ENCODE measurements around the gene F12.

The F12 gene

DNA sequence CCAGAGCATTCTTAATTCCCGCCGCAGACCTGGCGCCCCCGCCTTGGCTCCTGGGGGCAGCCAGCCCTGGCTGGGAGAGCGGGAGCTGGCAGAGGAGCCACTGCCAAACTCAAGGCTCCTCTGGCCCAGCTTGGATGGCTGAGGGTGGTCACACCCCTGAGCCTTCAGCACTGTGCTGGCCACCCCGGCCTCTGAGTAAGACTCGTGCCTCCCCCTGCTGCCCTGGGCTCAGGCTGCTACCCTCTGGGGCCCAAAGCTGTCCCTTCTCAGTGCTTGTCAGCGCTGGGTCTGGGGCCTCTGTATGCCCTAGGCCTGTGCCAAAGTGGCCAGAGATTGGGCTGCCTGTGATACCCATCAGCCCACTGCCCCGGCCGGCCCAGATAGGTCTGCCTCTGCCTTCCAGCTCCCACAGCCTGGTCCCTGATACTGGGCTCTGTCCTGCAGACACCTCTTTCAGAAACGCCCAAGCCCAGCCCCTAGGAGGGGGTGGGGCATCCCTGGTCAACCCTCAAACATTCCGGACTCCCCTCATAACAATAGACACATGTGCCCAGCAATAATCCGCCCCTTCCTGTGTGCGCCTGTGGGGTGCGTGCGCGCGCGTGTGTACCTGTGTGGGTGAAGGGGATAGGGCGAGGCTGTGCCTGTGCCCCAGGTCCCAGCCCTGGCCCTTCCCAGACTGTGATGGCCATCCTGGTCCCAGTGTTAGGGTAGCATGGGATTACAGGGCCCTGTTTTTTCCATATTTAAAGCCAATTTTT, 32.9 kb upstream of the F12 start:
- H3K27me3 Mint-ChIP-seq: no peaks in the 10 kb centered on the region
- no peak overlapping the region for H3K4me3 Mint-ChIP-seq
- H3K27ac Mint-ChIP-seq: peak overlapping the region; percentile 41 to 94
- no peak for ATAC-seq (replicated peaks)
- peaks cover 74% of the 10 kb centered on the region for H3K36me3 Mint-ChIP-seq (ENCODE audit: insufficient read depth)
- DNase-seq: no peak
- H3K9me3 Mint-ChIP-seq: no peaks in the 10 kb centered on the region
- H3K4me1 Mint-ChIP-seq (ENCODE audit: low read depth in 2 of 2): peaks cover 39 to 45% of the 10 kb centered on the region in 2 donors

DNA sequence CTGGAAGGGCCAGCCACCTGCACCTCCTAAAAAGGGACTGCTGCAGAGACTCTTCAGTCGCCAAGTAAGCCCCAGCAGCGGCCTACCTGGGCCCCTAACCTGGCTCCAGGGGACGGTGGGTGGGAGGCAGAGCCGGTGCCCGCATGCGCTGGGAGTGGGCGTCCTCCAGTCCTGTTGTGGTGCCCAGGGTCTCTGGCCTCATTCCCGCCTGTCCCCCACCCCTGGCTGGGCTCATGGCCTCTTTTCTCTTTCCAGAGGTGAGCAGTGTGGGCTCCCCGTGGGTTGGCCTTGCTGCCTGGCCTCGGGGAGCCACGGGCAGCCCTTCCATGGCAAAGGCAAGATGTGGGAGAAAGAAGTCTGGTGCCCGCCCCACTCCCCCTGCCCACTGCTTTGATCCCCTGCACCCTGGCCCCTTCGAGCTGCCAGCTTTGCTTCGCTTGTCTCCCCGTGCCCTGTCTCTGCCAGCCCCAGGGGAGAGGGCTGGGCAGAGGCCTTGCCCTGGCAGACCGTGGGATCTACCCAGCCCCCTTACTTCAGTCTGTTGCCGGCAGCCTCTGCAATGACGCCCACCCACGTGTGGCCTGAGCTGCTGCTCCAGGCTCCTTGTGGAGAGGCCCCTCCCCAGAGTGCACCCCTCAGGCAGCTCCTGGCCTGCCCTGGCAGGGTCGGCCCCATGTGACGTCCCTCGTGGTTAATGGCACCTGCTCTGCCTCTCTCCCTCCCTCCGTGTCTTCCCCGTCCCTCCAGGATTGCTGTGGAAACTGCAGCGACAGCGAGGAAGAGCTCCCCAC, 31.8 kb upstream of the F12 start:
- Mint-ChIP-seq H3K27ac (peak overlapping the region; percentile 87 to 94), H3K4me1 (ENCODE audit: low read depth in 2 of 2) (peaks cover 42 to 51% of the 10 kb centered on the region in 2 donors), H3K4me3 (peak overlapping the region in 1 of 2 donors; percentile 48), H3K9me3 (no peaks in the 10 kb centered on the region), H3K36me3 (ENCODE audit: insufficient read depth) (peaks cover 81% of the 10 kb centered on the region), H3K27me3 (no peaks in the 10 kb centered on the region)
- DNase-seq (no peak), ATAC-seq (replicated peaks) (no peak)

DNA sequence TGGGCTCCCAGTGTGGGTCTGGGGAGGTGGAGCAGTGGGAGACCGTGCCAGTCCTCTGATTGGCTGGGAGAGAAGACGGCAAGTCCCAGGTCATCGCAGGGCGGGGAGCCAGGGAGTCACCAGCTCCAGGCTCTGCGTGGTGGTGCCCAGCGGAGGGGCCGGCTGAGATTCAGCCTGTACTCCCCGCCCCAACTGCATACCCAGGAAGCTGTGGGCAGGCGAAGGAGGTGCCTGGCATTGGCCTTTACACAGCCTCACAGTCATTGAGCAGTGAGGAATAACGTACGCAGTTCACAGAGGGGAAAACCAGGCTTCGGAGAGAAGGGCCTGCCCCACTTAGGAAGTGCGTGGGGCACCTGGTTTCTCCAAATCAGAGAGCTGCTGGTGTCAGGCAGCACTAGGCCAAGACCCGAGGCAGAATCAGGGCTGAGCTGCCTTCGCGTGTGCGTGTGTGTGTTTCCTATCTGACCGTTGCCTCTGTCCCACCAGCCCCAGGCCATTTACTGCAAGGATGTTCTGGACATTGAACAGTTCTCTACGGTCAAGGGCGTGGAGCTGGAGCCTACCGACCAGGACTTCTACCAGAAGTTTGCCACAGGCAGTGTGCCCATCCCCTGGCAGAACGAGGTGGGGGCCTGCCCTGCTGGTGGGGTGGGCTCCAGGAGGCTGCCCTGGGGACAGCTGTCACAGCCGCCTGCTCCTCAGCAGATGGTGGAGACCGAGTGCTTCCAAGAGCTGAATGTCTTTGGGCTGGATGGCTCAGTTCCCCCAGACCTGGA, 31.0 kb upstream of the F12 start:
- DNase-seq (peak in 2 of 3 experiments; percentile 52 to 56), ATAC-seq (replicated peaks) (peak; percentile 81)
- Mint-ChIP-seq H3K4me3 (peak overlapping the region; percentile 18 to 54), H3K9me3 (no peaks in the 10 kb centered on the region), H3K27ac (peak overlapping the region; percentile 87 to 94), H3K4me1 (ENCODE audit: low read depth in 2 of 2) (peaks cover 36 to 43% of the 10 kb centered on the region in 2 donors), H3K27me3 (no peaks in the 10 kb centered on the region), H3K36me3 (ENCODE audit: insufficient read depth) (peaks cover 81% of the 10 kb centered on the region)

DNA sequence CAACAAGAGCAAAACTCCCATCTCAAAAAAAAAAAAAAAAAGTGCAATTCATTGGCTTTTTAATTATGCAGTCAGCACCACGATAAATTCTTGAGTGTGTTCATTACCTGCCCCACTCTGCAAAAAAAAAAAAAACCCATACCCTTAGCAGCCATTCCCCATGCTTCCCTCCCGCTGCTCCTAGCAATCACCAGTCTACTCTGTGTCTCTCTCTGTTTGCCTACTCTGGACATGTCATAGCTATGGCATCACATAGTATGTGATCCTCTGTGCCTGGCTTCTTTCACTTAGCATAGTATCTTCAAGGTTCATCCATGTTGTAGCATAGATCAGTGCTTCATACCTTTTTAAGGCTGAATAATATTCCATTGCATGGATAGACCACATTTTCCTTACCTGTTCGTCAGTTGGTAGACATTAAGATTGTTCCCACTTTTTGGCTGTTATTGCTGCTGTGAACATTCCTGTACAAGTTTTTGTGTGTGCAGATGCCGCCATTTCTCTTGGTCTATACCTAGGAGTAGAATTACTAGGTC, 30.2 kb upstream of the F12 start:
- H3K4me3 Mint-ChIP-seq: peak overlapping the region; percentile 18 to 54
- H3K27me3 Mint-ChIP-seq: no peaks in the 10 kb centered on the region
- ATAC-seq (replicated peaks): no peak
- H3K36me3 Mint-ChIP-seq (ENCODE audit: insufficient read depth): peaks cover 87% of the 10 kb centered on the region
- H3K9me3 Mint-ChIP-seq: no peaks in the 10 kb centered on the region
- peaks cover 31 to 35% of the 10 kb centered on the region in 2 donors for H3K4me1 Mint-ChIP-seq (ENCODE audit: low read depth in 2 of 2)
- H3K27ac Mint-ChIP-seq: peak overlapping the region; percentile 87 to 94
- DNase-seq: no peak

DNA sequence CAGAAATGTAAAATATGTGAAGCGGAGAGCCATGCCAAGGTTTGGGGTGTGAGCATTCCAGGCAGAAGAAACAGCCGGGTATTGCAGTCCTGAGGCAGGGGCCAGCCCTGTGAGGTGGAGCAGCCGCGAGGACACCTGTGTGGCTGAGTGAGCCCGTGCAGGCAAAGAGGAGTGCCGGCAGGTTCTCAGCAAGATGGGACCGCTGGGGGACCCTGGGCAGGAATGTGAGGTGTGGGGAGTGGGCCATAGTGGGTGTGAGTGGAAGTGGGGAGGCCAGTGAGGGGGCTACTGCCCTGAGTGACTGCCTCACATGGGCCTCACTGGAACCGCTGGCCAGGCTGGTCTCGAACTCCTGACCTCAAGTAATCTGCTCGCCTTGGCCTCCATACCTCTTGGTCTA, 29.1 kb upstream of the F12 start:
- peak overlapping the region; percentile 56 to 93 for H3K27ac Mint-ChIP-seq

DNA sequence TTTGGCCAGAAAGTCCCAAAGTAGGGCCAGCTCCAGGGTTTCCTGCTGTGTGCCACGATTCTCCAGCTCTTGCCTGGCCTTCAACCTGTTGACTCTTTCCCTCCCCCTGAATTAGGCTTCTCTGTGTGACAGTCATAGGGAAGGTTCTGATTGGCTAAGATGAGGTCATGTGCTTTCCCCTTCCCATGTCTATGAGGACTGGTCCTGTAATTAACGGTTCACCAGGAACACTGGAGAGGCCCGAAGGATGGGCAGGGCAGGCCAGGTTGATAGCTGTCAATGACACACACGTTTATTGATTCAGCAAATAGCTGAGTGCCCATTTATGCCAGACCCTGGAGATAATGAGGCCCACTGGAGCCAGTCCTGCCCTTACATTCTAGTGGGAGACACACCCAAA, 28.3 kb upstream of the F12 start:
- H3K4me3 Mint-ChIP-seq: no peak overlapping the region
- ATAC-seq (replicated peaks): no peak
- no peaks in the 10 kb centered on the region for H3K27me3 Mint-ChIP-seq
- H3K9me3 Mint-ChIP-seq: no peaks in the 10 kb centered on the region
- H3K4me1 Mint-ChIP-seq (ENCODE audit: low read depth in 2 of 2): peaks cover 24 to 36% of the 10 kb centered on the region in 2 donors
- H3K36me3 Mint-ChIP-seq (ENCODE audit: insufficient read depth): peaks cover 95% of the 10 kb centered on the region
- H3K27ac Mint-ChIP-seq: peak overlapping the region; percentile 56 to 93
- no peak for DNase-seq

More for the DNA sequence above, 29.1 kb upstream of the F12 start:
- ATAC-seq (replicated peaks): no peak
- Mint-ChIP-seq H3K27me3 (no peaks in the 10 kb centered on the region), H3K9me3 (no peaks in the 10 kb centered on the region), H3K36me3 (ENCODE audit: insufficient read depth) (peaks cover 91% of the 10 kb centered on the region), H3K4me3 (no peak overlapping the region), H3K4me1 (ENCODE audit: low read depth in 2 of 2) (peaks cover 26 to 28% of the 10 kb centered on the region in 2 donors)
- no peak for DNase-seq

DNA sequence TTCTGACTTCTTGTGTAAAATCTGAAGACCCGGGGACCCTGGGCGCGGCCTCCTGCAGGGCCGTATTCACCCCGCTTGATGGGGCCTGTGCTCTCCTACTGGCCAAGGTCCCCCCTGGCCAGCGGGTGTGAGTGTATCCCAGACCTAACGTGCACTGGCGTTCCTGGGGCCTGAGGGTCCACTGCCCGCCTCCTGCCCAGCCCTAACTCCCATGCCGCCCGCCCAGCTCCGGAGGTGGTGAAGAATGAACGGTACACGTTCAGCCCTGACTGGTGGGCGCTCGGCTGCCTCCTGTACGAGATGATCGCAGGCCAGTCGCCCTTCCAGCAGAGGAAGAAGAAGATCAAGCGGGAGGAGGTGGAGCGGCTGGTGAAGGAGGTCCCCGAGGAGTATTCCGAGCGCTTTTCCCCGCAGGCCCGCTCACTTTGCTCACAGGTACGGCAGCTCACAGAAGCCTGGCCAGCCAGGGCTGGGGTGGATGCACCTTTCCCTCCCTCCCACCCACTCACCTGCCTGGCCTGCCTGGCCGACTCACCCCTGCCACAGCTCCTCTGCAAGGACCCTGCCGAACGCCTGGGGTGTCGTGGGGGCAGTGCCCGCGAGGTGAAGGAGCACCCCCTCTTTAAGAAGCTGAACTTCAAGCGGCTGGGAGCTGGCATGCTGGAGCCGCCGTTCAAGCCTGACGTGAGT, 26.6 kb upstream of the F12 start:
- Mint-ChIP-seq H3K4me3 (peak overlapping the region in 1 of 2 donors; percentile 22), H3K27ac (peak overlapping the region in 1 of 2 donors; percentile 67), H3K4me1 (ENCODE audit: low read depth in 2 of 2) (peaks cover 34 to 44% of the 10 kb centered on the region in 2 donors), H3K27me3 (no peaks in the 10 kb centered on the region), H3K9me3 (no peaks in the 10 kb centered on the region), H3K36me3 (ENCODE audit: insufficient read depth) (peaks cover 95% of the 10 kb centered on the region)
- no peak for DNase-seq
- no peak for ATAC-seq (replicated peaks)

DNA sequence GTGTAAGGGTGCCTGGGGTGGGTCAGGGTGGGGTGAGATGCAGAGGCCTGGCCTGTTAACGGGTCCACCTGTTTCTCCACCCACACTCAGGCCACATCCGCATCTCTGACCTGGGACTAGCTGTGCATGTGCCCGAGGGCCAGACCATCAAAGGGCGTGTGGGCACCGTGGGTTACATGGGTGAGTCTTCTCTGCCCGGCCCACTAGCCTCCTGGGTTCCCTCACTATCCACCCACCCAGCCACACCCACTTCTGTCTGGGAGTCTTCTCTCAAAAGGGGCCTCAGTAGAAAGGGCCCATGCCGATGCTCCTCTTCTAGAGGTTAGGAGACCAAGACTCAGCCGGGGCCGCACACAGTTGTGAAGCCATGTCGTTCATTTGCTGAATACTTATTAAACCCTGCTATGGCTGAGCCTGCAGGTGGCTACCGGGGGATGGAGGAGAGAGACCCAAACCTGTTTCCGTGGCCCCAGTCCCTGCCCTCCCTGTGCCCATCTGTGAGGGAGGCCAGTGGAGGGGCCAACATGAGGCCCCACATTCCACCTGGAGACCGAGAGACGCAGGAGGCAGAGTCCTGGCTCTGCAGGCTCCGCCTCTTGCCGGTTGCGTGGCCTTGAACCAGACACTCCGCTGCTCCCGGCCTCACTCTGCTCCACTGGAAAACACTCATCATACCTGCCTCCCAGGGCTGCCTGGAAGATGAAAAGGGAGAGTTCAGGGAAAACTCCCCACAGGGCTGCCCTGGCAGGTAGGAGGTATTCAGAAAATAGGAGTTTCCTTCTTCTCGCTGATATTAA, 25.8 kb upstream of the F12 start:
- ATAC-seq (replicated peaks) (no peak), DNase-seq (no peak)
- peak overlapping the region in 1 of 2 donors; percentile 22 for H3K4me3 Mint-ChIP-seq
- H3K27me3 Mint-ChIP-seq: no peaks in the 10 kb centered on the region
- peaks cover 39 to 49% of the 10 kb centered on the region in 2 donors for H3K4me1 Mint-ChIP-seq (ENCODE audit: low read depth in 2 of 2)
- H3K9me3 Mint-ChIP-seq: no peaks in the 10 kb centered on the region
- peaks cover 96% of the 10 kb centered on the region for H3K36me3 Mint-ChIP-seq (ENCODE audit: insufficient read depth)
- H3K27ac Mint-ChIP-seq: peak overlapping the region; percentile 58 to 83

DNA sequence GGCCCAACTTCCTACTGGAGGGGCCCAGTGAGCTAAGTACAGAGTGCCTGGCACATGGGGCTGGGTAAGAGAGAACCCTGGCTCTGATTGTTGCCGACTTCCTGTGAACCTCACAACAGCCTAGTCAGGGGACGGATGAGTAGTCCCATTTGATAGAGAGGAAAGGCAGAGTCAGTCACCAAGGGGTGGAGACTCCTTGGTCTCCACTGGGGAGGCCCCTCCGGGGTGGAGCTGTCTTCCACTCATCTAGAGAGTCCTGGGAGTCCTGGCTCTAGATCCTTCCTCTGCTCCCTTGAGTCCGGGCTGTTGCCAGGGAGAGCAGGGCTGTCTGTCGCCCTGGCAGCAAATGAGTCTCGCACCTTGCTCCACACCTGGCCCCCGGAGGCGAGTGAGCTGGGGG, 25.1 kb upstream of the F12 start:
- Mint-ChIP-seq H3K27me3 (no peaks in the 10 kb centered on the region), H3K36me3 (ENCODE audit: insufficient read depth) (peaks cover 97% of the 10 kb centered on the region), H3K4me1 (ENCODE audit: low read depth in 2 of 2) (peaks cover 39 to 50% of the 10 kb centered on the region in 2 donors), H3K4me3 (peak overlapping the region; percentile 51 to 53), H3K9me3 (no peaks in the 10 kb centered on the region), H3K27ac (peak overlapping the region; percentile 58 to 83)
- ATAC-seq (replicated peaks) (no peak), DNase-seq (no peak)

DNA sequence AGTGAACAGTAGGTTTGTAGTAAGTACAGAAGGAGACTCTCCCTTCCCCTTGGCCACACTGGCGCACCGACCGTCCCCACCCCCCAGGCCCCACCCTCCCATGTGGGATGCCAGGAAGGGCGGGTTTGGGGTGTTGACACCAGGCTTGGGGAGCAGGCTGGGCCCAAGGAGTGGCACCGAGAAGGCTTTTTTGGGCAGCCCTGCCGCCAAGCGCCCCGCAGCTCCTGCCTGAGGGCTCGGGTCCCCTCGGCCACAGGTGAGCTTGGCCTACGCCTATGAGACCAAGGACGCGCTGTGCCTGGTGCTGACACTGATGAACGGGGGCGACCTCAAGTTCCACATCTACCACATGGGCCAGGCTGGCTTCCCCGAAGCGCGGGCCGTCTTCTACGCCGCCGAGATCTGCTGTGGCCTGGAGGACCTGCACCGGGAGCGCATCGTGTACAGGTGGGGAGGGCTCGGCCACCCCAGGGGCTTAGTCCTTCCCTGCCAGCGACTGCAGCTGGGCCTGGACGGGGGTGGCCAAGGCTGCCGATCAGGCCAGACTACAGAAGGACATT, 24.4 kb upstream of the F12 start:
- Mint-ChIP-seq H3K27me3 (no peaks in the 10 kb centered on the region), H3K4me1 (ENCODE audit: low read depth in 2 of 2) (peaks cover 46 to 57% of the 10 kb centered on the region in 2 donors)
- no peak for ATAC-seq (replicated peaks)

DNA sequence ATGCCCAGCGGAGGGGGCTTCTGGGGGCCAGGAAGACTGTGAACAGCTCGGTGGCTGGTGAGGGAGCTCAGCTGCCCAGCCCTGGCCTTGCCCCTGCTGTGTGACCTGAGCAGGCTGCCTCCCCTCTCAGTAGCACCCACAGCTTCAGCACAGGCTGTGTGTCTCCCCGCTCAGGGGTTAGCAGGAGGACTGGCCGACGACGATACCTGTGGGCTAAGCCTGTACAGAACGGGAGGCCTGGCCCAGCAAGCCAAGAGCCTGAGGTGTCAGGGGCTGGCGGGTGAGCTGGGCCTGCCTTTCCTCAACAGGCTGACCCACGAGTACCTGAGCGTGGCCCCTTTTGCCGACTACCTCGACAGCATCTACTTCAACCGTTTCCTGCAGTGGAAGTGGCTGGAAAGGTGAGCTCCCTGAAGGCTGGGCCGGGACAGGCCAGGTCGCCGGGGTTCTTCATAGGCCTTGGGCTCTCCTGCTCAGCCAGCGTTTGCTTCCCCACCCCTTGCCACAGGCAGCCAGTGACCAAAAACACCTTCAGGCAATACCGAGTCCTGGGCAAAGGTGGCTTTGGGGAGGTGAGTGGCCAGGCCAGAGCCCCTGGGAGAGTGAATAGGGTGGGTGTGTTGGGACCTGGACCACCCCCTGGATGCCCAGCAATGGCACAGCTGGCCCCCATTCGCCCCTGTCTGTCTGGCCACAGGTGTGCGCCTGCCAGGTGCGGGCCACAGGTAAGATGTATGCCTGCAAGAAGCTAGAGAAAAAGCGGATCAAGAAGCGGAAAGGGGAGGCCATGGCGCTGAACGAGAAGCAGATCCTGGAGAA, 23.7 kb upstream of the F12 start:
- Mint-ChIP-seq H3K9me3 (no peaks in the 10 kb centered on the region), H3K4me3 (peak overlapping the region; percentile 69 to 90), H3K27me3 (no peaks in the 10 kb centered on the region), H3K36me3 (ENCODE audit: insufficient read depth) (peaks cover 92% of the 10 kb centered on the region), H3K27ac (peak overlapping the region; percentile 69 to 93), H3K4me1 (ENCODE audit: low read depth in 2 of 2) (peaks cover 46 to 60% of the 10 kb centered on the region in 2 donors)
- ATAC-seq (replicated peaks) (no peak), DNase-seq (no peak)

More for the DNA sequence above, 24.4 kb upstream of the F12 start:
- no peak for DNase-seq
- Mint-ChIP-seq H3K36me3 (ENCODE audit: insufficient read depth) (peaks cover 98% of the 10 kb centered on the region), H3K9me3 (no peaks in the 10 kb centered on the region), H3K4me3 (peak overlapping the region; percentile 51 to 69), H3K27ac (peak overlapping the region; percentile 69 to 93)
